ENCODE measurements around the gene FARS2.

- TF ChIP-seq CTCF (conservative IDR thresholded peaks at IDR 0.05 in 1 of 2, IDR thresholded peaks at IDR 0.05 in 1 of 2; ENCODE audit: low read depth in 1 of 2, low read length in 2 of 2) (no peak), EZH2 (IDR thresholded peaks at IDR 0.05; ENCODE audit: low read length, missing control alignments) (no peak)
Measured at GRCh38 chr6:5412017-5412416, 150.7 kb downstream of the FARS2 start.

Measured in fibroblast of lung (primary cell).